HG03159 (cell line): ENCODE data around the gene EYA4.

Experiments
- ATAC-seq: cut with Tn5 transposase; IDR thresholded peaks from one replicate; pipeline ENCODE4 v1.9.1; 2021; ENCODE audit warnings: mild to moderate bottlenecking, moderate library complexity; ENCODE audit not compliant: unreplicated experiment

EYA4 gene

DNA sequence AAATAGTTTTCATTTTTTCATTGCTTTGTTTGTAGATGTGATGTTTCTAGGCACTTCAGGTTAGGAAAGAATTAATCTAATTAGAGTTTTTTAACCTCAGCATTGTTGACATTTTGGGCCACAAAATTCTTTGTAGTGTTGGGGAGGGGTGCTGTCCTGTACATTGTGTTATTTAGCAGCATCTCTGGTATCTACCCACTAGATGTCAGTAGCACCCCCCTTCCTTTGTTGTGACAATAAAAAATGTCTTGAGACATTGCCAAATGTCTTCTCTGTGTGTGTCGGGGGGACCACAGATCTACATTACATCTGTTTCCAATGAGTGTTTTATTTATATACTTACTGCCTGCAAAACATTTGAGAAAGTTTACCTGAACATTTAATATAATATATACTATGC, 45.6 kb downstream of the EYA4 start:
- ATAC-seq: no peak

GRCh38 chr6:133288662-133289061, 47.5 kb downstream of the EYA4 start:
- no peak for ATAC-seq

GRCh38 chr6:133289733-133290306, 48.7 kb downstream of the EYA4 start:
- no peak for ATAC-seq

DNA sequence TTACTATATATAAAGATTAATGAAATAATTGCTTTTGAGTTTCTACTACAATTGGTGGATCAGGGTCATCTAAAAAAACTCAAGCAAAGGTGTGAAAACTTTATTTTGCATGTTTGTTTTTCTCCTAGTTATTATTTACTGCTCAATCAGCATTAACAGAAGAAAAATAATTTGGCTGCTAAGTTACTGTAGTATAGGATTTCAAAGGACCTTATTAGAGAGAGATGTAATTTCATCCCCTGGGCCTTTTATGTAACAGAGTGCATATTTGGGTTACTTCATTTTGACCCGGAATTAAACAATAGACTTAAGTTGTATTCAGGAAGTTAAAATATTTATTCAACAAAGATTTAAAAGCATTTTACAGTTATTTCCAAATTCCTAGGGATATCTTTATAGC, 49.8 kb downstream of the EYA4 start:
- no peak for ATAC-seq

- ATAC-seq: no peak
Measured at GRCh38 chr6:133291671-133292070, 50.5 kb downstream of the EYA4 start.

GRCh38 chr6:133297657-133298056, 56.5 kb downstream of the EYA4 start:
- ATAC-seq: no peak

- ATAC-seq: no peak
Measured at GRCh38 chr6:133298335-133298734, 57.2 kb downstream of the EYA4 start.

DNA sequence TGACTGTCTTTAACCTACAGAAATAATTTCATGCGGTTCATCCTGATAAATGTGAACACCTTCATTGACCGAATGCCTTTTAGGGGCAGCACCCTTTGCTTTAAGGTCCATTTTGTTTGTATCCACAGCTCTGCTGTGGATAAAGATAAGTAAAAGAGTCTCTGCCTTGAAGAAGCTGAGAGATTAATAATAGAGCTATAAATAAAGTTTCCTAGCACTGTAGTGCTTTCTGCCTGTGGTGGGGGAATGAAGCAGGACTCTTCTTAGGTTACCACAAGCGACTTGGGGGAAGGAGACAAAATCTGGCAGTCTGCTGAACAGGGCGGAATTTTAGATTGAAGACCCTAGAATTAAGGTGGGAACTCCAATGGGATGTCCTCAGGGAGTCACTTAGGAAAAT, 57.6 kb downstream of the EYA4 start:
- ATAC-seq: no peak

- no peak for ATAC-seq
Measured at GRCh38 chr6:133300896-133301295, 59.7 kb downstream of the EYA4 start.

GRCh38 chr6:133301835-133302234, 60.7 kb downstream of the EYA4 start:
- no peak for ATAC-seq

GRCh38 chr6:133306931-133307330, 65.8 kb downstream of the EYA4 start:
- no peak for ATAC-seq

GRCh38 chr6:133309579-133309978, 68.4 kb downstream of the EYA4 start:
- no peak for ATAC-seq

DNA sequence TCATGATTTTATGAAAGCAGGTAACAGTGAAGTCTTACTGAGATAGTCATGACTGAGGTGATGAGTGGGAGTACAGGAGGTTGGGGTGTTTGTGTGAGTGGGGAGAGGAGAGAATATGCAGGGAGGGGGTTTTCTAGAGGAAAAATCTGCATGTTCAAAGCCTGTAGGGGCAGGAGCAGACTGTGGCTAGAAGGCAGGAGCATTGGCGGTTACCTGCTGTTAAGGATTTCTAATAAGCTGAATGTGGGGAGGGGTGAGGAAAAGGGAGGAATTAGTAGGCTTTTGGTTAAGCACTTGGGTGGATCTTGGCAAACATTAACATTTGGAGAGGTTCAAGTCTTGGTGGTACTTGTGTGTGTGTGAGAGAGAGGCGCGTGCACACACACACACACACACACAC, 70.8 kb downstream of the EYA4 start:
- ATAC-seq: no peak

DNA sequence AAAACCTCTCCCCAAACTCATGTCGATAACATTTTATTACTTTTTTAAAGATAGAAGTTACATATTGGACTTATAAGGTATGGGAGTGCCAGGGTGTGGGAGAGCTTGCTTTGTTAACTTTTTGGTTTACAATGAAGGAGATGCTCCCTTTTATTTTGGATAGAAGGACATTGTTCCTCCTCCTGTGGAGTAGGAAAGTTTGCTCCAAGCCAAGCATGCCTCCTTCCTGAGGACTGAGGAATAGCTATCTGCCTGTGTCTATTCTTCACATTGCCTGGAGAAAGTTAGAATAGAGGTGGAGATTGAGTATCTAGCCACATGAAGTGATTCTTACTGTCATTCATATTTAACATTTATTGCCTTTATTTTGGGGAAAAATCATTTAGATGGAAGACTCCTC, 71.9 kb downstream of the EYA4 start:
- no peak for ATAC-seq

- no peak for ATAC-seq
Measured at GRCh38 chr6:133314947-133315346, 73.8 kb downstream of the EYA4 start.

DNA sequence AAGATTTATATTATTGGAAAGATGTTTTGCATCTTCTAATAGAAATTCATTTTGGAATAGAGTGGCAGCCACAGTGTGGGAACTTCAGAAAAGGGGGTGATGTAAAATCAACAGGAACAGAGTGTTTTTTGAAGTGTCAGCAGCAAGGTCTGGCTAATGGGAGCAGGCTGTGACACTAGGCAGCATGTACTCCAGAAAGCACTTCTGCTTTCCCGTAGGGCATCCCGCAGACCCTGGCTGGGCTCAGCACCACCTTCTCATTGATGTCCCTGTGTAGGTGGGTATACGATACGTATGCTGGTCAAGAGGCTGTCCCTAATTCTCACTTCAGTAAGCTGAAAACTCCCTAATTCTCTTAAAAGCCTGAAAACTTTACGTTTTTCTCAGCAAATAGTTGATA, 74.7 kb downstream of the EYA4 start:
- no peak for ATAC-seq

GRCh38 chr6:133317704-133318103, 76.5 kb downstream of the EYA4 start:
- no peak for ATAC-seq

GRCh38 chr6:133326584-133326983, 85.4 kb downstream of the EYA4 start:
- ATAC-seq: no peak

GRCh38 chr6:133333852-133334251, 92.7 kb downstream of the EYA4 start:
- no peak for ATAC-seq

DNA sequence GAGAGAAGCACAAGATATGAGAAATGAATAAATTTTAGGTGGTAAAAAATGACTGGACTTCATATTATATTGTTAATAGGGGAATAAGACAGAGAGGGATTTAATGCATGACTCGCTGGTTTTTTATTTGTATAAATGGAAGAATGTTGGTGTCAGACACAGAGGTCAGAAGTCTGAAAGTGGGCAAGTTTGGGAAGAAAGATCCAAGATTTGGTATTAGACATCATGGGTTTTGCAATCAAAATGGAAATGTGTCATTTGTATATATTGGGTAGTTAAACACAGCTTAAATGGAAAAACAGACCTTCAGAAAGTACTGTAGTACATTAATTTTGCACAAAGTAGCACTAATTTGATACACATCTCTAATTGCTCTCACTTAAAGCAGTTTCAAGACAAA, 96.2 kb downstream of the EYA4 start:
- no peak for ATAC-seq

GRCh38 chr6:133339543-133340384, 98.6 kb downstream of the EYA4 start:
- ATAC-seq: no peak

- no peak for ATAC-seq
Measured at GRCh38 chr6:133340557-133340956, 99.4 kb downstream of the EYA4 start.
